Mammary epithelial cell (primary cell): ENCODE measurements around the gene MAPK4.

Source experiments
- CTCF ChIP-seq, 2 donors: IDR thresholded peaks in 1 of 2; conservative IDR thresholded peaks in 1 of 2; 2 replicates each; pipeline ENCODE4 v1.5.1; 2011 to 2012; ENCODE audit warnings: inconsistent platforms in 2 of 2, low read length in 2 of 2, mild to moderate bottlenecking in 2 of 2, control low read depth in 1 of 2, low read depth in 1 of 2; ENCODE audit not compliant: insufficient read depth in 1 of 2; ENCODE audit errors: extremely low read depth in 1 of 2
- EZH2 ChIP-seq: IDR thresholded peaks from 2 replicates; pipeline ENCODE4 v1.6.1; 2012; ENCODE audit warnings: low read length, inconsistent platforms, borderline replicate concordance

- TF ChIP-seq CTCF (conservative IDR thresholded peaks at IDR 0.05 in 1 of 2, IDR thresholded peaks at IDR 0.05 in 1 of 2; ENCODE audit: extremely low read depth in 1 of 2, insufficient read depth in 1 of 2, low read depth in 1 of 2, low read length in 2 of 2) (no peak), EZH2 (no peak)
Observed at GRCh38 chr18:50769463-50769862, 209.6 kb downstream of the MAPK4 start.
